WTC11 (cell line): ENCODE results near the gene UBE2F. TPM values are rescaled to one million over a fixed set of nuclear protein-coding genes. Genes with fewer than 3 reads are reported as not detected.

Experiments
- ATAC-seq: fragments of 200-7000 bp; cut with Tn5 transposase; 2 replicates; pipeline ENCODE4 v1.10.0; 2021; ENCODE audit warnings: mild to moderate bottlenecking, moderate library complexity
- CTCF ChIA-PET: fragments of 300-600 bp; sonication (Branson Sonifier 250); formaldehyde crosslinking; loops from one replicate; lab custom pipeline; 2021; ENCODE audit warnings: antibody characterized with exemption; lab: Charles Lee
- POLR2A ChIA-PET: fragments of 350-600 bp; sonication (Branson Sonifier 250); formaldehyde crosslinking; loops from one replicate; lab custom pipeline; 2021; ENCODE audit warnings: antibody characterized with exemption; lab: Charles Lee
- DNase-seq: peaks from one replicate; pipeline ENCODE4 v3.0.0; 2021; ENCODE audit warnings: low spot score
- H3K27ac Mint-ChIP-seq: 2 replicates; pipeline ENCODE4 v1.8.0; 2021; ENCODE audit warnings: mixed read lengths
- H3K27me3 Mint-ChIP-seq: 2 replicates; pipeline ENCODE4 v1.8.0; 2021; ENCODE audit warnings: low read depth, mild to moderate bottlenecking, moderate library complexity, mixed read lengths
- H3K36me3 Mint-ChIP-seq: 2 replicates; pipeline ENCODE4 v1.8.0; 2021; ENCODE audit warnings: mixed read lengths
- H3K4me1 Mint-ChIP-seq: 2 replicates; pipeline ENCODE4 v1.8.0; 2022; ENCODE audit warnings: mixed read lengths
- H3K4me3 Mint-ChIP-seq: 2 replicates; pipeline ENCODE4 v1.8.0; 2021; ENCODE audit warnings: mild to moderate bottlenecking, moderate library complexity, mixed read lengths
- H3K9me3 Mint-ChIP-seq: 2 replicates; pipeline ENCODE4 v1.8.0; 2021; ENCODE audit warnings: mixed read lengths
- ATF1 ChIP-seq: sonication (generic); formaldehyde crosslinking; IDR thresholded peaks from 2 replicates; pipeline ENCODE4 v1.8.1; 2023; ENCODE audit warnings: mild to moderate bottlenecking, moderate library complexity, missing genetic modification reagents
- CREM ChIP-seq: sonication (generic); formaldehyde crosslinking; IDR thresholded peaks from 2 replicates; pipeline ENCODE4 v1.8.1; 2022; ENCODE audit warnings: mild to moderate bottlenecking, missing genetic modification reagents, moderate library complexity
- ESRRA ChIP-seq: sonication (generic); formaldehyde crosslinking; IDR thresholded peaks from 2 replicates; pipeline ENCODE4 v1.8.1; 2022; ENCODE audit warnings: mild to moderate bottlenecking, missing genetic modification reagents, borderline replicate concordance
- GABPB1 ChIP-seq: sonication (generic); formaldehyde crosslinking; IDR thresholded peaks from 2 replicates; pipeline ENCODE4 v1.8.1; 2023; ENCODE audit warnings: mild to moderate bottlenecking, missing genetic modification reagents
- GTF2I ChIP-seq: fragments of 250-450 bp; sonication (Bioruptor Pico); conservative IDR thresholded peaks from 2 replicates; pipeline ENCODE4 v1.4.0; 2021; ENCODE audit warnings: mild to moderate bottlenecking
- JUN ChIP-seq: sonication (generic); formaldehyde crosslinking; IDR thresholded peaks from 2 replicates; pipeline ENCODE4 v1.8.0; 2023; ENCODE audit warnings: mild to moderate bottlenecking, missing genetic modification reagents
- NFE2L1 ChIP-seq: sonication (generic); formaldehyde crosslinking; IDR thresholded peaks from 2 replicates; pipeline ENCODE4 v1.8.1; 2023; ENCODE audit warnings: missing genetic modification reagents
- NR2C2 ChIP-seq: sonication (generic); formaldehyde crosslinking; IDR thresholded peaks from 2 replicates; pipeline ENCODE4 v1.8.0; 2022; ENCODE audit warnings: mild to moderate bottlenecking, missing genetic modification reagents
- OVOL2 ChIP-seq: fragments of 250-450 bp; sonication (Bioruptor Pico); IDR thresholded peaks from 2 replicates; pipeline ENCODE4 v1.9.0; 2021; ENCODE audit warnings: mild to moderate bottlenecking, borderline replicate concordance
- PRRX2 ChIP-seq: fragments of 250-450 bp; sonication (Bioruptor Pico); IDR thresholded peaks from 2 replicates; pipeline ENCODE4 v1.8.0; 2021; ENCODE audit warnings: mild to moderate bottlenecking
- RORB ChIP-seq: fragments of 250-450 bp; sonication (Bioruptor Pico); IDR thresholded peaks from 2 replicates; pipeline ENCODE4 v1.9.0; 2021; ENCODE audit warnings: mild to moderate bottlenecking
- ZNF263 ChIP-seq: sonication (generic); formaldehyde crosslinking; IDR thresholded peaks from 2 replicates; pipeline ENCODE4 v1.8.1; 2022; ENCODE audit warnings: low read depth, mild to moderate bottlenecking, moderate library complexity, missing genetic modification reagents
- total RNA-seq: library from RNA; stranded (reverse); gene quantifications from 3 replicates; pipeline ENCODE4 v1.2.3, GENCODE V29; 2021
- TF ChIP-seq, protein P1 (sequence below): sonication (generic); formaldehyde crosslinking; conservative IDR thresholded peaks from 2 replicates; pipeline ENCODE4 v1.8.1; 2023; ENCODE audit warnings: mild to moderate bottlenecking, low read depth, missing genetic modification reagents, moderate library complexity
- TF ChIP-seq, protein P2 (sequence below): fragments of 250-450 bp; sonication (Bioruptor Pico); IDR thresholded peaks from 2 replicates; pipeline ENCODE4 v1.8.0; 2021; ENCODE audit warnings: mild to moderate bottlenecking
- TF ChIP-seq, protein P3 (sequence below): sonication (generic); formaldehyde crosslinking; IDR thresholded peaks from 2 replicates; pipeline ENCODE4 v1.8.0; 2023; ENCODE audit warnings: missing genetic modification reagents
- TF ChIP-seq, protein P4 (sequence below): fragments of 250-450 bp; sonication (Bioruptor Pico); IDR thresholded peaks from 2 replicates; pipeline ENCODE4 v1.9.0; 2021; ENCODE audit warnings: mild to moderate bottlenecking
- TF ChIP-seq, protein P5 (sequence below): sonication (generic); formaldehyde crosslinking; IDR thresholded peaks from 2 replicates; pipeline ENCODE4 v1.8.1; 2023; ENCODE audit warnings: mild to moderate bottlenecking, missing genetic modification reagents, moderate library complexity
- TF ChIP-seq, protein P6 (sequence below): fragments of 250-450 bp; sonication (Bioruptor Pico); IDR thresholded peaks from 2 replicates; pipeline ENCODE4 v1.9.0; 2021; ENCODE audit warnings: moderate library complexity, mild to moderate bottlenecking, inconsistent platforms, borderline replicate concordance
- TF ChIP-seq, protein P7 (sequence below): sonication (generic); formaldehyde crosslinking; IDR thresholded peaks from 2 replicates; pipeline ENCODE4 v1.8.0; 2022; ENCODE audit warnings: mild to moderate bottlenecking, missing genetic modification reagents
- TF ChIP-seq, protein P8 (sequence below): sonication (generic); formaldehyde crosslinking; IDR thresholded peaks from 2 replicates; pipeline ENCODE4 v1.8.1; 2022; ENCODE audit warnings: mild to moderate bottlenecking, missing genetic modification reagents, moderate library complexity, borderline replicate concordance

UBE2F gene
- total RNA-seq, 1 experiment from 2014 or later: 49.5 TPM

DNA sequence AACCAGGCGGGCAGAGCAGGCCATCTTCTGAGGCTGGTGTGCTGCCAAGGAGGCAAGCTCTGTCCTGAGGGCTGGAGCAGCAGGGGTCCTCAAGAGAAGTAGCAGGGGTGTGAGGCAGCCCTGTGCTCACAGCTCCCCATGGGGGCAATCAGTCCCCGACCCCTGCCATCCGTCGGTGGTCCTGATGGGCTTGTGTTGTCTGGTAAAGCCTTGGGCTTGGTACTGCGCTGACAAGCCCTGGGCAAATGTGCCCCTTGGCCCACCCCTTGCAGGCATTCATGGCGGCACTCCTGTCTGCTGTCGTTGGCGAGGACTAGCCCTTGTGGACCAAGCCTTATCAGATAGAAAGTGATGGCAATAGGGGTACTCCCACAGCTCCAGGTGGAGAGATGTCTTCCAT, 71.4 kb downstream of the UBE2F start:
- peaks cover 36% of the 10 kb centered on the region for H3K36me3 Mint-ChIP-seq
- no peaks in the 10 kb centered on the region for H3K27me3 Mint-ChIP-seq
- no peak overlapping the region for H3K4me3 Mint-ChIP-seq
- TF ChIP-seq NFE2L1 (CRISPR knock-in tag) (no peak), CREM (CRISPR knock-in tag) (no peak)
- ATAC-seq: no peak
- H3K4me1 Mint-ChIP-seq: no peaks in the 10 kb centered on the region
- ChIA-PET POLR2A (no interaction called here), CTCF (interaction anchor here (1.1 kb wide), 1 partner anchor 115 kb away, joined by 4 read pairs; no protein-coding TSS in a partner anchor)
- H3K9me3 Mint-ChIP-seq: no peaks in the 10 kb centered on the region
- H3K27ac Mint-ChIP-seq: no peak overlapping the region
- DNase-seq: no peak

DNA sequence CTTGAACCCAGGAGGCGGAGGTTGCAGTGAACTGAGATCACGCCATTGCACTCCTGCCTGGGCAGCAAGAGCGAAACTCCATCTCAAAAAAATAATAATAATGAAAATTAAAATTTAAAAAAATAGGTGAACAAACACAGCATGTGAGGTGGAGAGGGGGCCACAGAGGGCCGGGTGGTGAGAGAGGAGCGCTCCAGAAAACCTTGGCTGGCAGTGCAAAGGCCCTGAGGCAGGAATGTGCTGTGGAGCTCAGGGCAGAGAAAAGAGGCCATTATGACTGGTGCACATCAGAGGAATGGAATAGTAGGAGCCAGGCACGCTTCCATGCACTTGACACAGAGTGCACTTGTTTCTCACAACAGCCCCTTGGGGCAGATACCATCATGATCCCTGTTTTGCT, 72.3 kb downstream of the UBE2F start:
- ChIA-PET POLR2A (no interaction called here), CTCF (no interaction called here)

More for the DNA sequence above, 72.3 kb downstream of the UBE2F start:
- TF ChIP-seq GTF2I: no peak
- TF ChIP-seq ESRRA (CRISPR knock-in tag): no peak
- TF ChIP-seq, protein P1, sequence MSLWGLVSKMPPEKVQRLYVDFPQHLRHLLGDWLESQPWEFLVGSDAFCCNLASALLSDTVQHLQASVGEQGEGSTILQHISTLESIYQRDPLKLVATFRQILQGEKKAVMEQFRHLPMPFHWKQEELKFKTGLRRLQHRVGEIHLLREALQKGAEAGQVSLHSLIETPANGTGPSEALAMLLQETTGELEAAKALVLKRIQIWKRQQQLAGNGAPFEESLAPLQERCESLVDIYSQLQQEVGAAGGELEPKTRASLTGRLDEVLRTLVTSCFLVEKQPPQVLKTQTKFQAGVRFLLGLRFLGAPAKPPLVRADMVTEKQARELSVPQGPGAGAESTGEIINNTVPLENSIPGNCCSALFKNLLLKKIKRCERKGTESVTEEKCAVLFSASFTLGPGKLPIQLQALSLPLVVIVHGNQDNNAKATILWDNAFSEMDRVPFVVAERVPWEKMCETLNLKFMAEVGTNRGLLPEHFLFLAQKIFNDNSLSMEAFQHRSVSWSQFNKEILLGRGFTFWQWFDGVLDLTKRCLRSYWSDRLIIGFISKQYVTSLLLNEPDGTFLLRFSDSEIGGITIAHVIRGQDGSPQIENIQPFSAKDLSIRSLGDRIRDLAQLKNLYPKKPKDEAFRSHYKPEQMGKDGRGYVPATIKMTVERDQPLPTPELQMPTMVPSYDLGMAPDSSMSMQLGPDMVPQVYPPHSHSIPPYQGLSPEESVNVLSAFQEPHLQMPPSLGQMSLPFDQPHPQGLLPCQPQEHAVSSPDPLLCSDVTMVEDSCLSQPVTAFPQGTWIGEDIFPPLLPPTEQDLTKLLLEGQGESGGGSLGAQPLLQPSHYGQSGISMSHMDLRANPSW (CRISPR knock-in tag): no peak
- TF ChIP-seq, protein P2, sequence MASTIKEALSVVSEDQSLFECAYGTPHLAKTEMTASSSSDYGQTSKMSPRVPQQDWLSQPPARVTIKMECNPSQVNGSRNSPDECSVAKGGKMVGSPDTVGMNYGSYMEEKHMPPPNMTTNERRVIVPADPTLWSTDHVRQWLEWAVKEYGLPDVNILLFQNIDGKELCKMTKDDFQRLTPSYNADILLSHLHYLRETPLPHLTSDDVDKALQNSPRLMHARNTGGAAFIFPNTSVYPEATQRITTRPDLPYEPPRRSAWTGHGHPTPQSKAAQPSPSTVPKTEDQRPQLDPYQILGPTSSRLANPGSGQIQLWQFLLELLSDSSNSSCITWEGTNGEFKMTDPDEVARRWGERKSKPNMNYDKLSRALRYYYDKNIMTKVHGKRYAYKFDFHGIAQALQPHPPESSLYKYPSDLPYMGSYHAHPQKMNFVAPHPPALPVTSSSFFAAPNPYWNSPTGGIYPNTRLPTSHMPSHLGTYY: no peak
- TF ChIP-seq, protein P3, sequence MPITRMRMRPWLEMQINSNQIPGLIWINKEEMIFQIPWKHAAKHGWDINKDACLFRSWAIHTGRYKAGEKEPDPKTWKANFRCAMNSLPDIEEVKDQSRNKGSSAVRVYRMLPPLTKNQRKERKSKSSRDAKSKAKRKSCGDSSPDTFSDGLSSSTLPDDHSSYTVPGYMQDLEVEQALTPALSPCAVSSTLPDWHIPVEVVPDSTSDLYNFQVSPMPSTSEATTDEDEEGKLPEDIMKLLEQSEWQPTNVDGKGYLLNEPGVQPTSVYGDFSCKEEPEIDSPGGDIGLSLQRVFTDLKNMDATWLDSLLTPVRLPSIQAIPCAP (CRISPR knock-in tag): no peak
- no peak for TF ChIP-seq JUN (CRISPR knock-in tag)
- no peak for TF ChIP-seq RORB (CRISPR knock-in tag)
- TF ChIP-seq, protein P4, sequence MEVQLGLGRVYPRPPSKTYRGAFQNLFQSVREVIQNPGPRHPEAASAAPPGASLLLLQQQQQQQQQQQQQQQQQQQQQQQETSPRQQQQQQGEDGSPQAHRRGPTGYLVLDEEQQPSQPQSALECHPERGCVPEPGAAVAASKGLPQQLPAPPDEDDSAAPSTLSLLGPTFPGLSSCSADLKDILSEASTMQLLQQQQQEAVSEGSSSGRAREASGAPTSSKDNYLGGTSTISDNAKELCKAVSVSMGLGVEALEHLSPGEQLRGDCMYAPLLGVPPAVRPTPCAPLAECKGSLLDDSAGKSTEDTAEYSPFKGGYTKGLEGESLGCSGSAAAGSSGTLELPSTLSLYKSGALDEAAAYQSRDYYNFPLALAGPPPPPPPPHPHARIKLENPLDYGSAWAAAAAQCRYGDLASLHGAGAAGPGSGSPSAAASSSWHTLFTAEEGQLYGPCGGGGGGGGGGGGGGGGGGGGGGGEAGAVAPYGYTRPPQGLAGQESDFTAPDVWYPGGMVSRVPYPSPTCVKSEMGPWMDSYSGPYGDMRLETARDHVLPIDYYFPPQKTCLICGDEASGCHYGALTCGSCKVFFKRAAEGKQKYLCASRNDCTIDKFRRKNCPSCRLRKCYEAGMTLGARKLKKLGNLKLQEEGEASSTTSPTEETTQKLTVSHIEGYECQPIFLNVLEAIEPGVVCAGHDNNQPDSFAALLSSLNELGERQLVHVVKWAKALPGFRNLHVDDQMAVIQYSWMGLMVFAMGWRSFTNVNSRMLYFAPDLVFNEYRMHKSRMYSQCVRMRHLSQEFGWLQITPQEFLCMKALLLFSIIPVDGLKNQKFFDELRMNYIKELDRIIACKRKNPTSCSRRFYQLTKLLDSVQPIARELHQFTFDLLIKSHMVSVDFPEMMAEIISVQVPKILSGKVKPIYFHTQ (CRISPR knock-in tag): no peak
- no peak for TF ChIP-seq GABPB1 (CRISPR knock-in tag)
- TF ChIP-seq, protein P5, sequence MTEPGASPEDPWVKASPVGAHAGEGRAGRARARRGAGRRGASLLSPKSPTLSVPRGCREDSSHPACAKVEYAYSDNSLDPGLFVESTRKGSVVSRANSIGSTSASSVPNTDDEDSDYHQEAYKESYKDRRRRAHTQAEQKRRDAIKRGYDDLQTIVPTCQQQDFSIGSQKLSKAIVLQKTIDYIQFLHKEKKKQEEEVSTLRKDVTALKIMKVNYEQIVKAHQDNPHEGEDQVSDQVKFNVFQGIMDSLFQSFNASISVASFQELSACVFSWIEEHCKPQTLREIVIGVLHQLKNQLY (CRISPR knock-in tag): no peak
- no peak for TF ChIP-seq OVOL2 (CRISPR knock-in tag)
- no peak for TF ChIP-seq PRRX2 (CRISPR knock-in tag)
- TF ChIP-seq NR2C2 (CRISPR knock-in tag): no peak
- TF ChIP-seq ZNF263 (CRISPR knock-in tag): no peak
- TF ChIP-seq, protein P6, sequence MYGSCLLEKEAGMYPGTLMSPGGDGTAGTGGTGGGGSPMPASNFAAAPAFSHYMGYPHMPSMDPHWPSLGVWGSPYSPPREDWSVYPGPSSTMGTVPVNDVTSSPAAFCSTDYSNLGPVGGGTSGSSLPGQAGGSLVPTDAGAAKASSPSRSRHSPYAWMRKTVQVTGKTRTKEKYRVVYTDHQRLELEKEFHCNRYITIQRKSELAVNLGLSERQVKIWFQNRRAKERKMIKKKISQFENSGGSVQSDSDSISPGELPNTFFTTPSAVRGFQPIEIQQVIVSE: no peak
- TF ChIP-seq, protein P7, sequence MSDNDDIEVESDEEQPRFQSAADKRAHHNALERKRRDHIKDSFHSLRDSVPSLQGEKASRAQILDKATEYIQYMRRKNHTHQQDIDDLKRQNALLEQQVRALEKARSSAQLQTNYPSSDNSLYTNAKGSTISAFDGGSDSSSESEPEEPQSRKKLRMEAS (CRISPR knock-in tag): no peak
- TF ChIP-seq ATF1 (CRISPR knock-in tag): no peak
- TF ChIP-seq, protein P8, sequence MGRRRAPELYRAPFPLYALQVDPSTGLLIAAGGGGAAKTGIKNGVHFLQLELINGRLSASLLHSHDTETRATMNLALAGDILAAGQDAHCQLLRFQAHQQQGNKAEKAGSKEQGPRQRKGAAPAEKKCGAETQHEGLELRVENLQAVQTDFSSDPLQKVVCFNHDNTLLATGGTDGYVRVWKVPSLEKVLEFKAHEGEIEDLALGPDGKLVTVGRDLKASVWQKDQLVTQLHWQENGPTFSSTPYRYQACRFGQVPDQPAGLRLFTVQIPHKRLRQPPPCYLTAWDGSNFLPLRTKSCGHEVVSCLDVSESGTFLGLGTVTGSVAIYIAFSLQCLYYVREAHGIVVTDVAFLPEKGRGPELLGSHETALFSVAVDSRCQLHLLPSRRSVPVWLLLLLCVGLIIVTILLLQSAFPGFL: no peak
- H3K36me3 Mint-ChIP-seq: peaks cover 37% of the 10 kb centered on the region
- H3K4me1 Mint-ChIP-seq: no peaks in the 10 kb centered on the region
- H3K4me3 Mint-ChIP-seq: no peak overlapping the region
- ATAC-seq (no peak), DNase-seq (no peak)
- H3K27me3 Mint-ChIP-seq: no peaks in the 10 kb centered on the region
- H3K27ac Mint-ChIP-seq: no peak overlapping the region
- no peaks in the 10 kb centered on the region for H3K9me3 Mint-ChIP-seq
